LNCaP clone FGC (cell line): Measurements from ENCODE around the gene REST.
A peak's percentile ranks its signal among the peaks of the same experiment; 100 is the strongest.

ENCODE experiments used
- DNase-seq: peaks from one replicate; pipeline ENCODE4 v3.0.0-alpha.2; 2011; ENCODE audit warnings: low read depth
- H3K4me3 ChIP-seq: 2 replicates; pipeline ENCODE4 v1.5.1; 2011; ENCODE audit warnings: mild to moderate bottlenecking, low read depth, low read length, control low read depth
- TF ChIP-seq, protein P1 (sequence below): IDR thresholded peaks from 2 replicates; pipeline ENCODE4 v1.5.1; 2012; ENCODE audit warnings: mild to moderate bottlenecking; ENCODE audit not compliant: control insufficient read depth, insufficient read depth; ENCODE audit errors: extremely low read depth

Gene REST

DNA sequence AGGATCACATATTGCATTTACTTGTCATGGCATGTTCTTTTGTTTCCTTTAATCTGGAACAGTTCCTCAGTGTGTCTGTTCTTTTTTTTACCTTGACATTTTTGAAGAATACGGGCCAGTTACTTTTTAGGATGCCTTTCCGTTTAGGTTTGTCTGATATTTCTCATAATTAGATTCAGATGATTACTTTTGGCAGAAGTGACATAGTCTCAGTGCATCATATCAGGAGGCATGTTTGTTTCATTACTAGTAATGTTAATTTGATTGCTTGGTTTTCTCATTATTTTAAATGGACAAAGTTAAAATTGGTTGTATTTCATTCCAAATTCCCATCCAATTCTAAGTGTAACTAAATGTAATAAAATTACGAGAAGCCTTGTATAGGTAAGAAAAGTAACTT is 79.3 kb downstream of the REST start:
- TF ChIP-seq, protein P1, sequence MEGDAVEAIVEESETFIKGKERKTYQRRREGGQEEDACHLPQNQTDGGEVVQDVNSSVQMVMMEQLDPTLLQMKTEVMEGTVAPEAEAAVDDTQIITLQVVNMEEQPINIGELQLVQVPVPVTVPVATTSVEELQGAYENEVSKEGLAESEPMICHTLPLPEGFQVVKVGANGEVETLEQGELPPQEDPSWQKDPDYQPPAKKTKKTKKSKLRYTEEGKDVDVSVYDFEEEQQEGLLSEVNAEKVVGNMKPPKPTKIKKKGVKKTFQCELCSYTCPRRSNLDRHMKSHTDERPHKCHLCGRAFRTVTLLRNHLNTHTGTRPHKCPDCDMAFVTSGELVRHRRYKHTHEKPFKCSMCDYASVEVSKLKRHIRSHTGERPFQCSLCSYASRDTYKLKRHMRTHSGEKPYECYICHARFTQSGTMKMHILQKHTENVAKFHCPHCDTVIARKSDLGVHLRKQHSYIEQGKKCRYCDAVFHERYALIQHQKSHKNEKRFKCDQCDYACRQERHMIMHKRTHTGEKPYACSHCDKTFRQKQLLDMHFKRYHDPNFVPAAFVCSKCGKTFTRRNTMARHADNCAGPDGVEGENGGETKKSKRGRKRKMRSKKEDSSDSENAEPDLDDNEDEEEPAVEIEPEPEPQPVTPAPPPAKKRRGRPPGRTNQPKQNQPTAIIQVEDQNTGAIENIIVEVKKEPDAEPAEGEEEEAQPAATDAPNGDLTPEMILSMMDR, result no peak
- no peak for DNase-seq
- H3K4me3 ChIP-seq, result no peak overlapping the region

DNA sequence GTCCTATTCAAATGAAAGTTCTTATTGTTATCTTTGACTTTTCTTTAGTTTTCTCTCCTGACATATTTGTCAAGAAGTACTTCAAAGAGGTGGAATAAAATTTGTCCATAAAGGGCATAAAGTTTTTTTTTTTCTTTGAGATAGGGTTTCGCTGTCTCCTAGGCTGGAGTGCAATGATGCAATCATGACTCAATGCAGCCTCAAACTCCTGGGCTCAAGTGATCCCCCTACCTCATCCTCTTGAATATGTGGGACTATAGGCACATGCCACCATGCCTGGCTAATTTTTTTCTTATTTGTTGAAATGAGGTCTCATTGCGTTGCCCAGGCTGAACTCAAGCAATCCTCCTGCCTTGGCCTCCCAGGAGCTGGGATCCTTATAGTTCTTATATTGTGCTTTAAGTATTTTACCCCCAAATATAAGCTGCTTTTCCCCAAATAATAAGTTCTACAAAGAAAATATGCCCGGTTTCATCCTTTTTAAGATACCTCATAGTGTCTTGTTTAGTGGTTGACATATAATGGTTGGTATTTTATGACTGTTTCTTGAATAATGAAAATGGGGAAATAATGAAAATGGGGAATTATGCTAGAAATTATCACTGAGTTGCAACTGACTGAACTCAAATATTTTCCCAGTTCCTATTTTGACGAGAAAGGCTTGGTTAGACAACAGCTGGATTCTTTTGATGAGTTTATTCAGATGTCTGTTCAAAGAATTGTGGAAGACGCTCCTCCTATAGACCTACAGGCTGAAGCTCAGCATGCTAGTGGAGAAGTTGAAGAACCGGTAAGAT is 82.6 kb downstream of the REST start:
- TF ChIP-seq, protein P1, result no peak
- DNase-seq, result no peak
- no peak overlapping the region for H3K4me3 ChIP-seq

DNA sequence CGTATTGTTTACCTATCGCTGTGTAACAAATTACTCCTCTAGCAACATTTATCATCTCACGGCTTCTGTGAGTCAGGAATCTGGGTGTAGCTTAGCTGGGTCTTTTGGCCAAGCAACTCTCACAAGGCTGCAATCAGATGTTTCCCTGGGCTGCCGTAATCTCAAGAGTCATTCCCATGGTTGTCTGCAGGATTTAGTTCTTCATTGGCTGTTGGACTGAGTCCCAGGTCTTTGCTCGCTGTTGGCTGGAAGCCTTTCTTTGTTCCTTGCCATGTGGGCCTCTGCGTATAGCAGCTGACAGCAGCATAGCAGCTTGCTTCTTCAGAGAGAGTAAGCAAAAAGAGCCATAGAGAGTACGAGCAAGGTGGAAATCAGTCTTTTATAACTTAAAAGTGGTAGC is 87.8 kb downstream of the REST start:
- TF ChIP-seq, protein P1, result no peak
- DNase-seq, result peak; percentile 81
- H3K4me3 ChIP-seq, result no peak overlapping the region

DNA sequence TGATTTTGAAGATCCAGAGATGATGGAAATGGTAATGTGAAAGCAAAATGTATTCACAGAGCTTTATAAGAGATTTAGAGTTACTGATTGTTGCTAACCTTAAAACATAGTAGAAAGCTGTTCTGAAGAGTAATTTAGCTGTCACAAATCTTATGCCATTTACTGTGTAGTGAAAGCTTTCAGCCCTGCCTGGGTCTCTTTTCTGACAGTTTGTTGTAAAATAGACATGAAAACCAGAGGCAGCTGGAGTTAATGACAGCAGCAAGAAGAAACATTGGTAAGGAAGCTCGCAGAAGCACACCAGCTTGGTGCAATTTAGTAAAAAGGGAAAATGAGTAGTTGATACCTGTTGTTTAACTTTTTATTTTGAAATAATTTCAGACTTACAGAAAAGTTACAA is 92.1 kb downstream of the REST start:
- H3K4me3 ChIP-seq, result no peak overlapping the region
- TF ChIP-seq, protein P1, result no peak
- DNase-seq, result no peak

DNA sequence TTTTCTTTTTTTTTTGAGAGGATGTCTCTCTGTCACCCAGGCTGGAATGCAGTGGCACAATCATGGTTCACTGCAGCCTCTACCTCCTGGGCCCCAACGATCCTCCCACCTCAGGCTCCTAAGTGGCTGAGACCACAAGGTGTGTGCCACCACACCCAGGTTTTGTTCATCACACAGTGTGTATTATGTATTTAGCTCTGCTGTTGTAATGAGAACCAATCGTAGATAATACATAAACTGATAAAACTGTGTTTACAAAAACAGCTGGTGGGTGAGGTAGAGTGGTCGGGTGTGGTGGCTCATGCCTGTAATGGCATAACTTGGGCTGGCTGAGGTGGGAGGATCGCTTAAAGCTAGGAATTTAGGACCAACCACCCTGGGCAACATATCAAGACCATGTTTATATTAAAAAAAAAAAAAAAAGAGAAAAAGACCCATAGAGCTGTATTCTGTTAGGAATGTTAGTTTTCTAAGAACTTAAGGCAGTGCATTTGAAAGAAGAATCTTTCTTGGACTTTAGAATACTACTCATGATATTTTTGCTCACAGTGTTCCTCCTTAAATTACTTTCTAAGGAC is 105.9 kb downstream of the REST start:
- DNase-seq, result no peak
- no peak overlapping the region for H3K4me3 ChIP-seq
- TF ChIP-seq, protein P1, result no peak
